K562 (cell line): ENCODE results near the gene DNALI1. TPM values are rescaled to one million over a fixed set of nuclear protein-coding genes. Genes with fewer than 3 reads are reported as not detected.

Source experiments
- ATAC-seq: fragments of 200-7000 bp; cut with Tn5 transposase; 3 replicates; pipeline ENCODE4 v1.9.1; 2020; ENCODE audit warnings: moderate library complexity
- BruUV-seq: library from RNA; stranded (reverse); fragments of 400-500 nt; replicated peaks from 2 replicates; lab custom pipeline; 2021; lab: Mats Ljungman, UMichigan
- CTCF ChIA-PET: fragments of 300-600 bp; formaldehyde crosslinking; extraction: SDS; loops from one replicate; lab custom pipeline; 2021; ENCODE audit warnings: low intra/inter-chr PET ratio; lab: Yijun Ruan, JAX
- POLR2A ChIA-PET: fragments of 300-600, 350-650 bp; sonication (Branson Sonifier 250); formaldehyde crosslinking; extraction: SDS; loops from one replicate; lab custom pipeline; 2021; ENCODE audit warnings: antibody characterized with exemption, inconsistent platforms; lab: Yijun Ruan, JAX
- DNase-seq, 4 experiments: peaks; one replicate each; pipeline versions ENCODE4 v3.0.0 to v3.0.0-alpha.2; 2011 to 2018; ENCODE audit warnings: low spot score in 3 of 4, mixed read lengths in 3 of 4; ENCODE audit errors: extremely low read depth in 1 of 4
- FAIRE-seq: peaks from 2 replicates; lab custom pipeline; 2011; peaks lifted over from hg19 to GRCh38; lab: Jason Lieb, UNC
- H2AFZ ChIP-seq: 2 replicates; pipeline ENCODE4 v1.6.0; 2011; ENCODE audit warnings: low read depth, low read length, control low read depth, inconsistent platforms
- H3K27ac ChIP-seq: fragments of 200-600 bp; 3 replicates; pipeline ENCODE4 v1.8.0; 2011; ENCODE audit warnings: low read depth, mild to moderate bottlenecking, control low read depth, inconsistent platforms, low read length, moderate library complexity, mixed read lengths; ENCODE audit errors: extremely low read depth
- H3K27me3 ChIP-seq, 2 experiments: fragments of 300-600 bp in 1 of 2; 2 replicates in 1 of 2; 3 replicates in 1 of 2; pipeline versions ENCODE4 v1.6.0 to v1.8.0; 2011; ENCODE audit warnings: inconsistent platforms in 2 of 2, low read length in 2 of 2, mild to moderate bottlenecking in 1 of 2, mixed read lengths in 1 of 2, moderate library complexity in 1 of 2; ENCODE audit not compliant: control insufficient read depth in 2 of 2, insufficient read depth in 2 of 2
- H3K36me3 ChIP-seq: fragments of 300-600 bp; 3 replicates; pipeline ENCODE4 v1.8.0; 2011; ENCODE audit warnings: mild to moderate bottlenecking, low read length, inconsistent platforms; ENCODE audit not compliant: control insufficient read depth, insufficient read depth
- H3K4me1 ChIP-seq, 2 experiments: fragments of 200-600 bp in 1 of 2; replicated peaks in 1 of 2; 2 replicates in 1 of 2; 3 replicates in 1 of 2; pipeline versions ENCODE4 v1.5.1 to v1.8.0; 2011; ENCODE audit warnings: inconsistent platforms in 2 of 2, low read length in 2 of 2, mild to moderate bottlenecking in 1 of 2, mixed read lengths in 1 of 2, moderate library complexity in 1 of 2; ENCODE audit not compliant: control insufficient read depth in 2 of 2, insufficient read depth in 2 of 2
- H3K4me2 ChIP-seq: 2 replicates; pipeline ENCODE4 v1.6.1; 2011; ENCODE audit warnings: low read length, control low read depth, inconsistent platforms, mixed read lengths; ENCODE audit not compliant: insufficient read depth
- H3K4me3 ChIP-seq: fragments of 200-600 bp; sonication (generic), shearing (Covaris generic); 2 replicates; pipeline ENCODE4 v1.5.1; 2016; ENCODE audit warnings: control low read depth, inconsistent platforms
- H3K79me2 ChIP-seq: fragments of 200-600 bp; 3 replicates; pipeline ENCODE4 v1.8.0; 2011; ENCODE audit warnings: low read length, inconsistent platforms; ENCODE audit not compliant: control insufficient read depth, insufficient read depth
- H3K9ac ChIP-seq, 2 experiments: 2 replicates each; pipeline versions ENCODE4 v1.6.0 to v1.6.1; 2011; ENCODE audit warnings: low read depth in 2 of 2, low read length in 2 of 2, control low read depth in 1 of 2, inconsistent platforms in 1 of 2, mild to moderate bottlenecking in 1 of 2, mixed read lengths in 1 of 2; ENCODE audit not compliant: insufficient read depth in 1 of 2
- H3K9me1 ChIP-seq: one replicate; pipeline ENCODE4 v1.6.0; 2011; ENCODE audit warnings: inconsistent platforms, mild to moderate bottlenecking, low read length, moderate library complexity; ENCODE audit not compliant: control insufficient read depth, insufficient read depth
- H3K9me3 ChIP-seq: replicated peaks from 2 replicates; pipeline ENCODE4 v1.5.1; 2011; ENCODE audit warnings: low read depth, low read length, inconsistent platforms; ENCODE audit not compliant: control insufficient read depth, insufficient read depth
- H4K20me1 ChIP-seq: replicated peaks from 2 replicates; pipeline ENCODE4 v1.6.1; 2011; ENCODE audit warnings: low read length, inconsistent platforms, mixed read lengths; ENCODE audit not compliant: control insufficient read depth, insufficient read depth
- CBX1 ChIP-seq: sonication (generic); IDR thresholded peaks from 2 replicates; pipeline ENCODE4 v1.6.1; 2016; ENCODE audit warnings: antibody characterized with exemption, low read depth, mild to moderate bottlenecking
- CHD4 ChIP-seq: fragments of 200-600 bp; sonication (generic); IDR thresholded peaks from 3 replicates; pipeline ENCODE4 v1.6.1; 2012; ENCODE audit warnings: low read depth, mild to moderate bottlenecking, mixed read lengths, low read length, inconsistent platforms; ENCODE audit not compliant: insufficient read depth, insufficient replicate concordance, poor library complexity, severe bottlenecking
- KLF16 ChIP-seq: IDR thresholded peaks from 2 replicates; pipeline ENCODE4 v1.6.1; 2016; ENCODE audit warnings: antibody characterized with exemption
- PPARD ChIP-seq: fragments of 250-450 bp; sonication (Bioruptor Pico); IDR thresholded peaks from 2 replicates; pipeline ENCODE4 v1.8.0; 2022; ENCODE audit warnings: inconsistent platforms, mild to moderate bottlenecking, moderate library complexity
- RBM25 ChIP-seq: fragments of 200-400 bp; formaldehyde crosslinking; IDR thresholded peaks from 2 replicates; pipeline ENCODE4 v1.6.1; 2018; ENCODE audit warnings: low read length, low read depth, moderate library complexity; ENCODE audit not compliant: severe bottlenecking
- SMAD4 ChIP-seq: fragments of 250-450 bp; sonication (Bioruptor Pico); conservative IDR thresholded peaks from 2 replicates; pipeline ENCODE4 v1.8.0; 2021; ENCODE audit warnings: inconsistent platforms, mild to moderate bottlenecking, moderate library complexity
- SRSF1 ChIP-seq: fragments of 200-400 bp; formaldehyde crosslinking; IDR thresholded peaks from 2 replicates; pipeline ENCODE4 v1.6.1; 2017; ENCODE audit warnings: mild to moderate bottlenecking, low read depth, low read length, moderate library complexity
- TBP ChIP-seq: optimal IDR thresholded peaks from 2 replicates; pipeline ENCODE3; 2011; ENCODE audit warnings: low read depth, low read length, improper control_type of control experiment
- XRCC5 ChIP-seq: fragments of 200-400 bp; formaldehyde crosslinking; IDR thresholded peaks from 2 replicates; pipeline ENCODE4 v1.6.1; 2017; ENCODE audit warnings: low read depth, mild to moderate bottlenecking, low read length
- ZFP1 ChIP-seq: fragments of 450-650 bp; formaldehyde crosslinking; IDR thresholded peaks from 2 replicates; pipeline ENCODE4 v1.4.0; 2020; ENCODE audit warnings: mild to moderate bottlenecking, mixed read lengths
- ZNF785 ChIP-seq: fragments of 250-450 bp; sonication (Bioruptor Pico); IDR thresholded peaks from 2 replicates; pipeline ENCODE4 v1.4.0; 2020; ENCODE audit warnings: mild to moderate bottlenecking
- WGBS: fragments of 100-300 bp; shearing (Covaris generic); methylation state at CpG from one replicate; pipeline ENCODE4 v1.1.6; 2016; ENCODE audit warnings: low coverage, mixed read lengths; ENCODE audit not compliant: insufficient coverage; ENCODE audit errors: missing lambda C conversion rate; 5-methylcytosine and 5-hydroxymethylcytosine counted together
- in situ Hi-C: fragments of 300-500 bp; cut with MboI; formaldehyde crosslinking; loops from 4 replicates; pipeline ENCODE4 v1.15.0; 2018; ENCODE audit warnings: inconsistent platforms, mixed read lengths
- intact Hi-C: fragments of 100-400 bp; cut with micrococcal nuclease; formaldehyde crosslinking; loops from 2 replicates; pipeline ENCODE4 v1.14.2; 2022
- polyA plus RNA-seq, 8 experiments: library from polyadenylated mRNA; depleted of rRNA in 4 of 8; stranded (reverse) in 5 of 8; unstranded in 3 of 8; fragments of >200 nt; fragmentation: Nextera tagmentation in 2 of 8; fragmentation: Illumina TruSeq in 1 of 8; extraction: Ambion mirVana in 2 of 8; extraction: Trizol in 1 of 8; gene quantifications; 2 replicates each; pipeline versions ENCODE4 v1.2.1 to v1.2.3, GENCODE V29; 2011 to 2014; ENCODE audit warnings: inconsistent platforms in 1 of 8, missing spikeins in 1 of 8
- total RNA-seq, 7 experiments: library from RNA; depleted of rRNA in 6 of 7; stranded (reverse); fragments of >200 nt in 6 of 7; fragmentation: Illumina TruSeq in 2 of 7; extraction: Trizol in 2 of 7; gene quantifications; 2 replicates each; pipeline versions ENCODE4 v1.2.1 to v1.2.3, GENCODE V29; 2011 to 2021; ENCODE audit warnings: low replicate concordance in 1 of 7
- TF ChIP-seq, protein P1 (sequence below): sonication (generic); formaldehyde crosslinking; IDR thresholded peaks from 2 replicates; pipeline ENCODE4 v1.8.1; 2023; ENCODE audit warnings: mild to moderate bottlenecking, missing genetic modification reagents
- TF ChIP-seq, protein P2 (sequence below): fragments of 450-650 bp; IDR thresholded peaks from 2 replicates; pipeline ENCODE4 v1.6.1; 2016; ENCODE audit warnings: mild to moderate bottlenecking
- TF ChIP-seq, protein P3 (sequence below), 2 experiments: fragments of 250-450 bp in 1 of 2; fragments of 450-650 bp in 1 of 2; sonication (Bioruptor Pico) in 1 of 2; IDR thresholded peaks; 2 replicates each; pipeline versions ENCODE4 v1.6.1 to v1.8.0; 2016 to 2021; ENCODE audit warnings: mild to moderate bottlenecking in 2 of 2, moderate library complexity in 2 of 2, missing compliant biosample characterization in 1 of 2, missing genetic modification characterization in 1 of 2

The DNALI1 gene
- total and polyA plus RNA-seq, 9 of the 15 experiments (the other 6 are each of a cell fraction or from before 2014, with no cell fraction given), result 0.87 to 5.6 (median 1.2) TPM

DNA sequence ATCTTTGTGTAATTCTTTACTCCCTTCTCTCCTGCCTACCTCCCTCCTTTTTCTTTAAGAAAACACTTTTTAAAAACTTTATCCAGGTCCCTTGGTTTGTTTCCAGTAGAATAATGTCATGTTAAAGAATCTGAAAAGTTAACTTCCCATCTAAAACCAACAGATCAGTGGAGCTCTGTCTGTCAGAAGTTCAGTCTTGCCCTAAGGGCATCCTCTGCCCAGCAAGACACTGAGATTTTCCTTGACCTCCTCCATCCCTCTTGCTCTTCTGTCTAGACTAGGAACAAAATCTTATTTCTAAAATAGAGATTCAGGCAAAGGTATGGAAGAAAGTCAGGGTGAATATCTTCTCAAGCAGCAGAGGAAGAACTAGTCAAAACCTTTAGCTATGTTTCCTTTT is 44.7 kb downstream of the DNALI1 start (continued):
- TF ChIP-seq XRCC5, result no peak

DNA sequence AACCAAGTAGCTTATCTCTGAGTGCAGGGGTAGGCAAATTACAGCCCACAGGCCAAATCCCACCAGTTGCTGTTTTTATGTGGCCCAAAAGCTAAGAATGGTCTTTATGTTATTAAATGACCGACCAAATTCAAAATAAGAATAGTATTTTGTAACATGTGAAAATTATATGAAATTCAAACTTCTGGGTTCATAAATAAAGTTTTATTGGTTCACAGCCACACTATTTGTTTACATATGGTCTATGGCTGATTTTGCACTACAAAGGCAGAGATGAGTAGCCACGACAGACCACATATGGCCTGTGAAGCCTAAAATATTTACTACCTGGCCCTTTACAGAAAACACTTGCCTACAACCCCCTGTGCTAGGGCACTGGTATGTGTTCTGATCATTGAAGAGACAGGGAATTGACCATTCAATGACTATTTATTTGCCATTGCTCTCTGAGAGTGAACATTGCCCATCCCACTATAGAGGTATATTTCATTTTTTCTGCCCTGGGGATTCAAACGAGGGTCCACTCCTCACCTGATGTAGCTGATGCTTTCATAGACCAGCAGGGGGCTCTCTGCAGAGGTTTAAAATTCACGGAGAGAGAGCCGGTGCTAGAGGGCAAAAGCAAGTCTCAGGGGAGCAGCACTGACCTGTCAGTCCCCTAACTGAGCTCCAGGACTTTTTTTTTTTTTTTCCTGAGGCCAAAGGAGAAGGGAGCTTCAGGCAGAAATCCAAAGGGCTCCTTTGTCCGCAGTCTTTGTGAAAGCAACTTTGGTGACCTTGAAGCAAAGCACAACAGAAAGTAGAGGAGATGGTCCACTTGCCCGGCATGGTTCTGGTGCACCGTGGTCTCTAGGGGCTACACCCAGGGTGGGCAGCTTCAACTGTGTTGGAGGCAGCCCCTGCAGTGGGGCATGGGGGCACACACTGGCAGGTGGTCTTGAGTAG is 46.3 kb downstream of the DNALI1 start:
- Histone ChIP-seq H3K4me1 (peaks cover 0 to 4% of the 10 kb centered on the region in 2 experiments; a peak in 2 of 5 replicates), H3K4me3 (no peak overlapping the region), H4K20me1 (0 out of 2 replicates have a peak, but pooled peaks cover 5% of the 10 kb centered on the region), H3K4me2 (no peak overlapping the region), H3K27me3 (peaks cover 51 to 66% of the 10 kb centered on the region in 2 experiments), H3K27ac (no peak overlapping the region), H2AFZ (no peak overlapping the region), H3K36me3 (no peaks in the 10 kb centered on the region), H3K9me3 (no peaks in the 10 kb centered on the region), H3K9me1 (no peaks in the 10 kb centered on the region), H3K79me2 (no peaks in the 10 kb centered on the region), H3K9ac (no peak overlapping the region)
- ChIA-PET CTCF (interaction anchor here (0.5 to 1.7 kb wide), 5 partner anchors 79 to 934 kb away, joined by 3 to 12 read pairs (median 3); partner anchors contain the start of gene SF3A3), POLR2A (interaction anchor here (0.5 to 2.1 kb wide), 6 partner anchors 11 to 624 kb away, joined by 3 to 6 read pairs (median 4); no protein-coding TSS in a partner anchor)
- DNase-seq (peak; percentile 68 to 74 (median 70)), ATAC-seq (peak; percentile 90), FAIRE-seq (peak; percentile 86)
- intact Hi-C loops, result loop anchor here (2.0 to 10.0 kb wide), 3 partner anchors 80 to 162 kb away; partner anchors contain the start of gene EPHA10
- 1% methylated on average over 8 of the region's 8 CpGs for WGBS
- in situ Hi-C loops, result no loop called here
- BruUV-seq, result no TSS peak
- no peak for TF ChIP-seq ZFP1 (CRISPR knock-in tag)
- TF ChIP-seq, protein P1, sequence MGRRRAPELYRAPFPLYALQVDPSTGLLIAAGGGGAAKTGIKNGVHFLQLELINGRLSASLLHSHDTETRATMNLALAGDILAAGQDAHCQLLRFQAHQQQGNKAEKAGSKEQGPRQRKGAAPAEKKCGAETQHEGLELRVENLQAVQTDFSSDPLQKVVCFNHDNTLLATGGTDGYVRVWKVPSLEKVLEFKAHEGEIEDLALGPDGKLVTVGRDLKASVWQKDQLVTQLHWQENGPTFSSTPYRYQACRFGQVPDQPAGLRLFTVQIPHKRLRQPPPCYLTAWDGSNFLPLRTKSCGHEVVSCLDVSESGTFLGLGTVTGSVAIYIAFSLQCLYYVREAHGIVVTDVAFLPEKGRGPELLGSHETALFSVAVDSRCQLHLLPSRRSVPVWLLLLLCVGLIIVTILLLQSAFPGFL (CRISPR knock-in tag), result no peak
- TF ChIP-seq RBM25, result no peak
- no peak for TF ChIP-seq CBX1
- no peak for TF ChIP-seq SMAD4 (CRISPR knock-in tag)
- TF ChIP-seq TBP, result no peak
- peak; percentile 45 for TF ChIP-seq KLF16
- TF ChIP-seq SRSF1, result no peak
- no peak for TF ChIP-seq CHD4
- TF ChIP-seq, protein P2, sequence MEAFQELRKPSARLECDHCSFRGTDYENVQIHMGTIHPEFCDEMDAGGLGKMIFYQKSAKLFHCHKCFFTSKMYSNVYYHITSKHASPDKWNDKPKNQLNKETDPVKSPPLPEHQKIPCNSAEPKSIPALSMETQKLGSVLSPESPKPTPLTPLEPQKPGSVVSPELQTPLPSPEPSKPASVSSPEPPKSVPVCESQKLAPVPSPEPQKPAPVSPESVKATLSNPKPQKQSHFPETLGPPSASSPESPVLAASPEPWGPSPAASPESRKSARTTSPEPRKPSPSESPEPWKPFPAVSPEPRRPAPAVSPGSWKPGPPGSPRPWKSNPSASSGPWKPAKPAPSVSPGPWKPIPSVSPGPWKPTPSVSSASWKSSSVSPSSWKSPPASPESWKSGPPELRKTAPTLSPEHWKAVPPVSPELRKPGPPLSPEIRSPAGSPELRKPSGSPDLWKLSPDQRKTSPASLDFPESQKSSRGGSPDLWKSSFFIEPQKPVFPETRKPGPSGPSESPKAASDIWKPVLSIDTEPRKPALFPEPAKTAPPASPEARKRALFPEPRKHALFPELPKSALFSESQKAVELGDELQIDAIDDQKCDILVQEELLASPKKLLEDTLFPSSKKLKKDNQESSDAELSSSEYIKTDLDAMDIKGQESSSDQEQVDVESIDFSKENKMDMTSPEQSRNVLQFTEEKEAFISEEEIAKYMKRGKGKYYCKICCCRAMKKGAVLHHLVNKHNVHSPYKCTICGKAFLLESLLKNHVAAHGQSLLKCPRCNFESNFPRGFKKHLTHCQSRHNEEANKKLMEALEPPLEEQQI, result no peak
- no peak for TF ChIP-seq ZNF785 (CRISPR knock-in tag)
- TF ChIP-seq PPARD (CRISPR knock-in tag), result no peak
- TF ChIP-seq, protein P3, sequence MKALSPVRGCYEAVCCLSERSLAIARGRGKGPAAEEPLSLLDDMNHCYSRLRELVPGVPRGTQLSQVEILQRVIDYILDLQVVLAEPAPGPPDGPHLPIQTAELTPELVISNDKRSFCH (CRISPR knock-in tag; IDR thresholded peaks at IDR 0.05), result no peak
- TF ChIP-seq, protein P3 (tag; IDR thresholded peaks at IDR 0.05), result no peak
